IPS DF 19.7 (cell line): ENCODE data around the gene RXRA.

Experiments used
- DNase-seq: peaks from one replicate; pipeline ENCODE4 v3.0.0-alpha.2; 2013; ENCODE audit warnings: low read depth, low spot score

Gene RXRA

GRCh38 chr9:134380542-134381271 is 54.5 kb downstream of the RXRA start:
- DNase-seq = no peak

GRCh38 chr9:134381272-134381661 is 55.0 kb downstream of the RXRA start:
- no peak for DNase-seq

GRCh38 chr9:134381671-134382516 is 55.6 kb downstream of the RXRA start:
- no peak for DNase-seq

- DNase-seq = no peak
Observed at GRCh38 chr9:134382733-134383132, 56.5 kb downstream of the RXRA start.

- DNase-seq = no peak
Observed at GRCh38 chr9:134383148-134383547, 56.9 kb downstream of the RXRA start.

GRCh38 chr9:134384811-134385479 is 58.7 kb downstream of the RXRA start:
- no peak for DNase-seq

GRCh38 chr9:134385915-134386314 is 59.7 kb downstream of the RXRA start:
- no peak for DNase-seq

- DNase-seq = no peak
Observed at GRCh38 chr9:134386951-134387831, 60.9 kb downstream of the RXRA start.

GRCh38 chr9:134388289-134388808 is 62.1 kb downstream of the RXRA start:
- DNase-seq = no peak

- DNase-seq = no peak
Observed at GRCh38 chr9:134388976-134389375, 62.7 kb downstream of the RXRA start.

- no peak for DNase-seq
Observed at GRCh38 chr9:134389642-134390041, 63.4 kb downstream of the RXRA start.

GRCh38 chr9:134390537-134390936 is 64.3 kb downstream of the RXRA start:
- no peak for DNase-seq

GRCh38 chr9:134390947-134391318 is 64.7 kb downstream of the RXRA start:
- DNase-seq = no peak

GRCh38 chr9:134391319-134392231 is 65.3 kb downstream of the RXRA start:
- DNase-seq = no peak

GRCh38 chr9:134392900-134393299 is 66.6 kb downstream of the RXRA start:
- DNase-seq = no peak

GRCh38 chr9:134393582-134394280 is 67.5 kb downstream of the RXRA start:
- no peak for DNase-seq

GRCh38 chr9:134395002-134395517 is 68.8 kb downstream of the RXRA start:
- no peak for DNase-seq

- no peak for DNase-seq
Observed at GRCh38 chr9:134395737-134396257, 69.5 kb downstream of the RXRA start.

- no peak for DNase-seq
Observed at GRCh38 chr9:134396258-134396742, 70.0 kb downstream of the RXRA start.
